HG03159 (cell line): ENCODE results near the gene BCL11B.

ENCODE experiments used
- ATAC-seq: cut with Tn5 transposase; IDR thresholded peaks from one replicate; pipeline ENCODE4 v1.9.1; 2021; ENCODE audit warnings: mild to moderate bottlenecking, moderate library complexity; ENCODE audit not compliant: unreplicated experiment

Gene BCL11B

DNA sequence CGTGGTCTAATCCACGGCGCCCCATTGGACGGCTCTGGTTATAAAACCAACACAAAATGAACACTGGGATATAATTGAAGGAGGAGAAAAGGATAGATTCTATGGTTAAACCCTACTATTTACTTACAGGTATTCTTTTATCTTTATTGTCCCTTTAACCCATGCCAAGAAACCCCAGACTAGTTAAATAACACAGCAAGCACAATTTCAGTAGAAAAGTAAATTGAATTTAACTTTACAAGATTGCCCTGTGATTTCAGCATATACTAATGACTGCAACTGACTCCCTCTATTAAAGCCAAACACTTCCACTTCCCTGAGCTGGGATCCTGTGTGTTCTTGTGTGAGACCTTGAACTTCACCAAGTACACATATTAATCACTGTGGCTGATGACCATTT, 45.3 kb downstream of the BCL11B start:
- no peak for ATAC-seq

GRCh38 chr14:99225436-99226203, 46.4 kb downstream of the BCL11B start:
- no peak for ATAC-seq

- no peak for ATAC-seq
Observed at GRCh38 chr14:99224948-99225347, 47.0 kb downstream of the BCL11B start.

DNA sequence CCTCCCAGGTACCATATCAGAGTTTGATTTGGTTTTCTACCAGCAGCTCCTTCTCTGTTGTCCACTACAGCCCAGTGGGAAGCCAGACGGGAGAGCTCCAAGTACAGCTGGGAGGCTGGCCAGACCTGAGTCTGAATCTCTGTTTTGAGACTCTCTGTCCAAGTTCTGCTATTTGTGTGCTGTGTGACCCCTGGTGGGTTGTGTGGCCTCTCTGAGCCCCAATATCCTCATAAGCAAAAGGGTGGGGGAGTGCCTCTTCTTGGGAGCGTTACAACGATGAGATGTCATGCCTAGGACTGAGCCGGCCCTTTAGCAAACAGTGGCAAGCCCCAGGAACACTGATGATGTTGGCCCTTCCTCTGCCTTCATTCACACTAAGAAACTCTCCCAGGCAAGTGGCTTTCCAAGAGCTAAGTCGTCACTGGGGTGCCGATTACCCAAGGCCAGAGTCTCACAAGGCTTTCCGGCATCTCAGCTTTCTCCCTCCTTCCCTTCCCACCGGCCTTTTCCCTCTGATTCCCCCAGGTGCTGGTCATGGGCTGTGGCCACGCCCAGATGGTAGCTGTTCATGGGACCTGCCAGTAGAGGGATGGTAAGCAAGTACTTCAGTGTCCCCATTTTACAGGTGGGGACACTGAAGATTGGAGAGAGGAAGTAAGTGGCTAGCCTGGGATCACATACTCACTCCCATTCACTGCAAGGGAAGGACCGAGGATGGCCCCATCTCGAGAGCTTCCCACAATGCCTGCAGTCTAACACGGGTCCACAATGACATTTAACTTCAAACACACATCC, 47.7 kb downstream of the BCL11B start:
- no peak for ATAC-seq

DNA sequence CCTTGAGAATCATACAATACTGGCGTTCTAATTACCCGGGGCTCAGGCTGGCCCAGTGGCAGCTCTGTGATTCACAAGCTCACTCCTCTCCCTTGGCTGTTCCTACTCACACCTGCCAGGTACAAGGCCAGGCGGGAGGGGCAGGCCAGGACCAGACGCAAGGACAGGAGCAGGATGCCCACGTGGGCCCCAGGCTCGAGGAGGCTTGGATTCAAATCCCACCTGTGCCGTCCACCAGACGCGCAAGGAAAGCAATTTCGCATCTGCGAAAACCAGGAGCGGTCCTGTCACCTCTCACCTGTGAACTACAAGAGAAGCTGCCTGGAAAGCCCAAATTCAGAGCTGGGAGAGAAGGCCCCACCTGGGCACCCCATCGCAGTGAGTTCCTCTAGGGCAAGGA, 50.6 kb downstream of the BCL11B start:
- no peak for ATAC-seq

DNA sequence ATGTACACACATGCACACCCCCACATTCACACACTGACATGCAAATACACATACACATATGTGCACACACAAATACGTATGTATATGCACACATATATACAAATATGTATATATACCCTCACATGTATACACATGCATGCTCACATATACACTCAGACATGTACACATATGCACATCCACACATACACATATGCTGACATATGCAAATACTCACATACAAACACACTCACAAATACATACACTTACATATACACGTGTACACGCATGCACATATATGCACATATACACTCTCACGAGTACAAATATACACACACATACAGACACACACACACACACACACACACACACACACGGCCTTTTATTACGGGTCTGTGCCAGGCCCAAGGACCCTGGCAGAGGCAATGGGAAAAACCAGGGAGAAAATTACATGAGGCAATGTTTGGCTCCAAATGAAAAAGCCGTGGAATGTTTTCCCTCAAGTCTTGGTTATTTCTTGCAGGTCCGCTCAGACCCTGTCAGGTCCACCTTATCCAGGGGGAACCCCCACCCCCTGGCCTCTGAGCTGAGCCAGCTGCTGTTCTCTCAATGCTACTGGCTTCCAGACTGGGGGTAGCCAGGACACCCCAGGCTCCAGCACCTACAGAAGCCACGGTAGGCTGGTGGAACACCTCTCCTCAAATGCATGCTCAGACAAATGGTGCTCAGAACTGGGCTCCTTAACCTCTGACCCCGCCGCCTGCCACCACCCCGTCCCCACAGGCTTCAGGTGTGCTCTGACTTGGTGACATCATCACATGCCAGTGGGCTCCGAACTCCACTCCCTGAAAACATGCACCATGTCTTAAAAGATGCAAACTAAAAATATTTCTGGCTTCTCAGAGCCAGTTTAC, 54.7 kb downstream of the BCL11B start:
- ATAC-seq: no peak

GRCh38 chr14:99216191-99216590, 55.8 kb downstream of the BCL11B start:
- ATAC-seq: no peak

GRCh38 chr14:99215277-99215676, 56.7 kb downstream of the BCL11B start:
- ATAC-seq: no peak

- ATAC-seq: no peak
Observed at GRCh38 chr14:99214701-99215100, 57.3 kb downstream of the BCL11B start.

- ATAC-seq: no peak
Observed at GRCh38 chr14:99213527-99213971, 58.4 kb downstream of the BCL11B start.

GRCh38 chr14:99213101-99213500, 58.9 kb downstream of the BCL11B start:
- ATAC-seq: no peak

GRCh38 chr14:99212646-99213045, 59.4 kb downstream of the BCL11B start:
- ATAC-seq: no peak

DNA sequence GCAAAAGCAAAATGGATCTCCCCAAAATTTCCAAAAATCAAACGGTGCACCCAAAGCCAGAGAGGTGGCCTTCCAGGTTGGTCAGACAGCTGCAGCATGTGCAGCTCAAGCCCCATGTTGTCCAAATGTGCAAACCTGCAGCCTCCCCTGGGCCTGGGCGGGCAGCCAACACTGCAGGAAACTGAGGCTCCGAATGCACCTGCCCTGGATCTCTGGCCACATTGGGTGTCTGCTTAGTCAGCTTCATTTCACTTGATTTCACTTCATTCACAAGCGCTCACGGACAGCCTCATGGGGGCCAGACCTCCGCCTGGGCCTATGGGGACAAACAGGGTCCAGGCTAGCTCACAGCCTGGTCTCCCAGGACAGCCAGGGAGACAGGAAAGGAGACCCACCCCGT, 59.8 kb downstream of the BCL11B start:
- ATAC-seq: no peak

- ATAC-seq: no peak
Observed at GRCh38 chr14:99211410-99211809, 60.6 kb downstream of the BCL11B start.

DNA sequence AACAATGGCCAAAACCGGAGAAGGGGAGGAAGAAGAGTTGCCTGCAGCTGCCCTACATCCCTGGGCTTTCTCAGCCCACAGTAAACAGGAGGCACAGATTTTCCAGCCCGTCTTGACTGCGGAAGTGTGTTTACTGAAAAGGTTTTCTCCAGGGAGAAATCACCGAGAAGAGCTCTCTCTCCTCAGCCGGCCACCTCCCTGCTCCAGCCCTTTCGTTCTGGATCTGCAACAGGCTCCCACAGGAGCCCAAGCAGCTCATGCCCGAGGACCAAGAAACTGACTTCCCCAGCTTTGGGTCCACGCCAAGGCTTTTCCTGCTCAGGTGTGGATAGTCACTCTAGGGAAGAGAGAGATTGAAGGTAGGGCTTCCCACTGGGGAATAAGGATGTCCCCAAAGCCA, 61.7 kb downstream of the BCL11B start:
- no peak for ATAC-seq

DNA sequence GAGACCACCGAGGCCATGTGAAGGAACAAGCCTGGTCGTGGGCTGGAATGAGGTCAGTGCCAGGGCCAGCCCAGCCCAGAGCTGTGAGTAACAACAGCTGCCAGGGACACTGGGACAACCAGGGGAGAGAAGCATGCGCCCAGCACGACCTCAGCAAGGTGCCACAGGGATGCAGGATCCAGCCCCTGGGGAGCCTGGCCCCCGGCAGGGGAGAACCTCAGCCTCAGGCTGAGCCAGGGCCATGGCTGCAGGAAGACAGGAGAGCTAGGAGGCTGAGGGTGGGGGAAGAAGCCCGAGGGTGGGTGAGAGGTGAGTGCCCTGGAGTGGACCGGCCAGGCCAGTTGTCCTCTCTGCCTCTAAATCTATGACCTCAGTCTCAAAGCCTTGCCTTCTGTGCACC, 62.6 kb downstream of the BCL11B start:
- ATAC-seq: no peak

- no peak for ATAC-seq
Observed at GRCh38 chr14:99208318-99208717, 63.7 kb downstream of the BCL11B start.

DNA sequence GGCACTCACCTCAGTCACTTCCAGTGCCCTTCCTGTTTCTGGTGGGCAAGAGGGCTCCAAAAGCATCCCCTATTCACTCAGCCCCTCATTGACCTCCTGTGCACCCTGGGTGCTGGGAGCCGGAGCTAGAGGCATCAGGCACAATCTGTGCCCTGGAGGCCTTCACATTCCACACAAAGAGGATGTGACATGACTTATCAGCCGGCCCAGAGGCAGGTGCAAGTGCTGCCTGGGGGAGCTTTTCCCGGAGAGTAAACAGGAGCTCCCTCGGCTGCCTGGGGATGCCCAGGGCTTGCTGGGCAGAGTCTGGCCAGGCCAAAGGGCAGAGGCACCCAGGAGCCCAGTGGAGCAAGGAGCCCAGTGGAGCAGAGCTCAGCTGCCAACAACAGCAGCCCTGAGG, 64.5 kb downstream of the BCL11B start:
- ATAC-seq: no peak

DNA sequence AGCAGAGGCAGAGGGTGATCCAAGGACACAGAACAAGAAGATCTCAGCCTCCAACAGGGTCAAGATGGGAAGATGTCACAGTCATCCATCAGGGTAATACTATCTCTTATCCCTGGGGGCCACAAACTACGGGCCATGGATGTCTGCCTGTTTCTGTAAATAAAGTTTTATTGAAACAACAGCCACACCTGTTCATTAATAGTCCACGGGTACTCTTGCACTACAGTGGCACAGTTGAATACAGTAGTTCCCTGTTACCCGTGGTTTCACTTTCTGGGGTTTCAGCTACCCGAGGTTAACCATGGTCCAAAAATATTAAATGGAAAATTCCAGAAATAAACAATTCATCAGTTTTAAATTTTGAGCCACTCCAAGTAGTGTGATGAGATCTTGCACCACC, 65.9 kb downstream of the BCL11B start:
- ATAC-seq: no peak

GRCh38 chr14:99205086-99205688, 66.8 kb downstream of the BCL11B start:
- ATAC-seq: no peak

- ATAC-seq: no peak
Observed at GRCh38 chr14:99203801-99204200, 68.2 kb downstream of the BCL11B start.
